Retinal pigment epithelial cell (primary cell): ENCODE data around the gene CFAP57.
A peak's percentile ranks its signal among the peaks of the same experiment; 100 is the strongest.

Experiments used
- DNase-seq: peaks from one replicate; pipeline ENCODE4 v3.0.0-alpha.2; 2010; ENCODE audit warnings: low read depth
- H3K4me3 ChIP-seq: 2 replicates; pipeline ENCODE4 v1.5.1; 2011; ENCODE audit warnings: mild to moderate bottlenecking, low read length, control low read depth, moderate library complexity
- CTCF ChIP-seq: conservative IDR thresholded peaks from 2 replicates; pipeline ENCODE4 v1.5.1; 2011; ENCODE audit warnings: low read depth, low read length, control low read depth, inconsistent platforms

The CFAP57 gene

GRCh38 chr1:43282220-43283195, 110.4 kb downstream of the CFAP57 start:
- no peak for DNase-seq
- no peak overlapping the region for H3K4me3 ChIP-seq
- TF ChIP-seq CTCF: no peak

GRCh38 chr1:43284065-43284464, 111.9 kb downstream of the CFAP57 start:
- no peak for TF ChIP-seq CTCF
- H3K4me3 ChIP-seq: no peak overlapping the region
- no peak for DNase-seq

GRCh38 chr1:43284546-43285110, 112.5 kb downstream of the CFAP57 start:
- TF ChIP-seq CTCF: no peak
- no peak overlapping the region for H3K4me3 ChIP-seq
- no peak for DNase-seq

GRCh38 chr1:43285269-43285990, 113.3 kb downstream of the CFAP57 start, which contains the start of gene C1orf210:
Gene C1orf210 (minus strand): TSS chr1:43285581. CDS start chr1:43283270, 2,311 bp downstream.
- DNase-seq: no peak
- no peak within 1 kb of the TSS for H3K4me3 ChIP-seq
- TF ChIP-seq CTCF: peak; percentile 6

- DNase-seq: no peak
- TF ChIP-seq CTCF: no peak
- no peak overlapping the region for H3K4me3 ChIP-seq
These were observed 114.0 kb downstream of the CFAP57 start for GRCh38 chr1:43286115-43286514.

GRCh38 chr1:43286533-43286932, 114.4 kb downstream of the CFAP57 start:
- no peak overlapping the region for H3K4me3 ChIP-seq
- DNase-seq: no peak
- TF ChIP-seq CTCF: no peak
